ENCODE data around the gene ZNF628. TPM values are rescaled to one million over a fixed set of nuclear protein-coding genes. Genes with fewer than 3 reads are reported as not detected.
A peak's percentile ranks its signal among the peaks of the same experiment; 100 is the strongest.

The ZNF628 gene
- total RNA-seq, 1 donor, result 2.9 TPM

DNA sequence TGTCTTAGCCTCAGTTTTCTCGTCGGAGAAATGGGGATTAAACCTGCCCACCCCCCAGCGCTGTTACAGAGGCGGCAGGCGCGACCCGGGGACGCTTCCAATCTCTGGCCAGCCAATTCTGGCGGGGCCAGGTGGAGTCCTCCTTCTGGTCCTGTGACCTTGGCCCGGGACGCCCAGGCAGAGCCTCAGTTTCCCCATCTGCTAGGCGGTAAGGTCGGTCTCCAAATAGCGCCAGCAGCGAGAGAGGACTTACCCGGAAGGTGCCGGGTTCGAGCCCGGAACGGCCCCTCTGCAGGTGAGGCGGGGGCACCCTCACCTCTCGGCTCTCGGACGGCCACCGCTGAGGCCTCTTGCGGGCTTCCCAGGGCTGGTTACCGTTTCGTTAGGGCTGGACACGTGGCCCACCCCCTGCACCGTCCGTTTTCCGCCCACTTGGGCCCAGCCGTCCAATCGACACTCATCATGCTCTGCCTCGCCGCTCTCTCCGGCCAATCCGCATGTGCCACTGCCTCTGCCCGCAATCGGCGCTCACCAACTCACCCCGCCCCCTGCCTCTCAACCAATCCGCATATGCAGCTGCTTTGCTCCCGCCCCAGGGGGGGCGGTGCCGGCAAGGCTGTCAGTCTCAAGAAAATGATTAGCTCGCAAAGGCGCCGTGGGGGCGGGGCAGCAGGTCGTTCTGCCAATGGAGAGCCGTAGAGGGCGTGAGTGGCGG is 15.0 kb upstream of the ZNF628 start, which contains the start of gene ISOC2:
Gene ISOC2, minus strand, starts transcription at position 384 of the 715 bp plus-strand sequence. CDS start 5,156 bp downstream, outside the sequence.
- peaks cover 11% of the 10 kb centered on the region for H3K79me2 ChIP-seq (ENCODE audit: insufficient read depth, low read length)
- peak; percentile 100 for DNase-seq (ENCODE audit: insufficient read length, low spot score, missing footprints)
- peak within 1 kb of the TSS; percentile 97 for H3K4me3 ChIP-seq (ENCODE audit: insufficient read depth, low read length)
- no peaks in the 10 kb centered on the region for H3K27me3 ChIP-seq (ENCODE audit: insufficient read depth, low read length)
- H3K27ac ChIP-seq (ENCODE audit: low read depth, low read length), result peak within 1 kb of the TSS; percentile 90
- H3K4me2 ChIP-seq (ENCODE audit: insufficient read depth, low read length), result peak within 1 kb of the TSS; percentile 96
- TF ChIP-seq, protein P1, sequence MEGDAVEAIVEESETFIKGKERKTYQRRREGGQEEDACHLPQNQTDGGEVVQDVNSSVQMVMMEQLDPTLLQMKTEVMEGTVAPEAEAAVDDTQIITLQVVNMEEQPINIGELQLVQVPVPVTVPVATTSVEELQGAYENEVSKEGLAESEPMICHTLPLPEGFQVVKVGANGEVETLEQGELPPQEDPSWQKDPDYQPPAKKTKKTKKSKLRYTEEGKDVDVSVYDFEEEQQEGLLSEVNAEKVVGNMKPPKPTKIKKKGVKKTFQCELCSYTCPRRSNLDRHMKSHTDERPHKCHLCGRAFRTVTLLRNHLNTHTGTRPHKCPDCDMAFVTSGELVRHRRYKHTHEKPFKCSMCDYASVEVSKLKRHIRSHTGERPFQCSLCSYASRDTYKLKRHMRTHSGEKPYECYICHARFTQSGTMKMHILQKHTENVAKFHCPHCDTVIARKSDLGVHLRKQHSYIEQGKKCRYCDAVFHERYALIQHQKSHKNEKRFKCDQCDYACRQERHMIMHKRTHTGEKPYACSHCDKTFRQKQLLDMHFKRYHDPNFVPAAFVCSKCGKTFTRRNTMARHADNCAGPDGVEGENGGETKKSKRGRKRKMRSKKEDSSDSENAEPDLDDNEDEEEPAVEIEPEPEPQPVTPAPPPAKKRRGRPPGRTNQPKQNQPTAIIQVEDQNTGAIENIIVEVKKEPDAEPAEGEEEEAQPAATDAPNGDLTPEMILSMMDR (IDR thresholded peaks at IDR 0.05; ENCODE audit: extremely low read depth, low read depth, low read length), result no peak
- no peaks in the 10 kb centered on the region for H3K36me3 ChIP-seq (ENCODE audit: insufficient read depth, low read length)
- no peaks in the 10 kb centered on the region for H3K9me3 ChIP-seq (ENCODE audit: low read depth, low read length)
- peaks cover 11% of the 10 kb centered on the region for H4K20me1 ChIP-seq (ENCODE audit: insufficient read depth, low read length)
- H2AFZ ChIP-seq (ENCODE audit: low read length), result peak within 1 kb of the TSS; percentile 84
- H3K4me1 ChIP-seq (ENCODE audit: insufficient read depth, low read length), result peaks cover 17% of the 10 kb centered on the region

DNA sequence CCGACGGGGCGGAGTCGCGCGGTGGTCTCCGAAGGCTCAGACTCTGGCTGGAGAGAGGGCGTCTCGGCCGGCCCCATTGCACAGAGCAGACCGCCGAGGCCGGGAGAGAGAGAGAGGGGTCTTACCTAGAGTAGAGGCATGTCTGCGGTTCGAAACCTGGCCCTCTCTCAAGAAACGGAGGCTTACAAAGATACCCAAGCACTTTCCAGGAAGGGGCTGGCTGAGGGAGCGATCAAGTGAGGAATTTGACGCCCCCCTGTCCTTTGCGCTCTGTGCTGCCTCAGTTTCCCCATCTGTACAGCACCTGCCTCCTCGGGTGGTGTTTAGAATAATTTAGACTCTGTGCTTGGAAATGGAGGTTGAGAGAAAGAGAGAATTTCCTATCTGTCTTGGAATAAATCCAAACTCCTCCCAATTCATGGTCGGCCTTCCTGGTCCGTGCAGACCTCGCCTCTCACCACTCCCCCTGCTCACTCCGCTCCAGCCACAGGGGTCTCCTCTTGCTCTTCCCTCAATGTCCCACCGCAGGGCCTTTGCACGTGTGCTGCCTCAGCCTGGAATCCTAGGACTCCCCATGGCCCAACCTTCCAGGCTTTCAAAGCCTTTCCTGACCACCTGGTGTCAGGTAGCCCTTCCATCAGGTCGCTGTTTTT is 14.3 kb upstream of the ZNF628 start:
- H3K9me3 ChIP-seq (ENCODE audit: low read depth, low read length), result no peaks in the 10 kb centered on the region
- peak overlapping the region; percentile 64 for H3K27ac ChIP-seq (ENCODE audit: low read depth, low read length)
- peaks cover 19% of the 10 kb centered on the region for H3K4me1 ChIP-seq (ENCODE audit: insufficient read depth, low read length)
- H4K20me1 ChIP-seq (ENCODE audit: insufficient read depth, low read length), result peaks cover 8% of the 10 kb centered on the region
- no peaks in the 10 kb centered on the region for H3K36me3 ChIP-seq (ENCODE audit: insufficient read depth, low read length)
- no peaks in the 10 kb centered on the region for H3K27me3 ChIP-seq (ENCODE audit: insufficient read depth, low read length)
- TF ChIP-seq, protein P1 (IDR thresholded peaks at IDR 0.05; ENCODE audit: extremely low read depth, low read depth, low read length), result no peak
- H3K4me3 ChIP-seq (ENCODE audit: insufficient read depth, low read length), result peak overlapping the region; percentile 97
- H3K79me2 ChIP-seq (ENCODE audit: insufficient read depth, low read length), result peaks cover 11% of the 10 kb centered on the region
- H2AFZ ChIP-seq (ENCODE audit: low read length), result peak overlapping the region; percentile 84
- no peak for DNase-seq (ENCODE audit: insufficient read length, low spot score, missing footprints)
- H3K4me2 ChIP-seq (ENCODE audit: insufficient read depth, low read length), result peak overlapping the region; percentile 85

DNA sequence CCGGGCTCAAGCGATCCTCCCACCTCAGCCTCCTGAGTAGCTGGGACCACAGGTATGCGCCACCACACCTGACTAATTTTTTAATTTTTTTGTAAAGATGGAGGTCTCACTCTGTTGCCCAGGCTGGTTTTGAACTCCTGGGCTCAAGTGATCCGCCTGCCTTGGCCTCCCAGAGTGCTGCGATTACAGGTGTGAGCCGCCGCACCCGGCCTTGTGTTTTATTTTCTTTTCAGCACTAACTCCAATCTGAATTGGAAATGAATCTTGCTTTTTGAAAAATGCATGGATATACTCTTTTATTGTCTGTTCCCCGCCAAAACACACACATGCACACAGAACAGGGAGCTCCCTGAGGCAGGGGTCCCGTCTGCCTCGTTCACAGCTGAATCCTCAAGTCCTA is 13.7 kb upstream of the ZNF628 start:
- DNase-seq (ENCODE audit: insufficient read length, low spot score, missing footprints), result no peak
- H3K36me3 ChIP-seq (ENCODE audit: insufficient read depth, low read length), result no peaks in the 10 kb centered on the region
- peaks cover 8% of the 10 kb centered on the region for H4K20me1 ChIP-seq (ENCODE audit: insufficient read depth, low read length)
- no peaks in the 10 kb centered on the region for H3K27me3 ChIP-seq (ENCODE audit: insufficient read depth, low read length)
- H2AFZ ChIP-seq (ENCODE audit: low read length), result no peak overlapping the region
- no peak overlapping the region for H3K4me2 ChIP-seq (ENCODE audit: insufficient read depth, low read length)
- peaks cover 11% of the 10 kb centered on the region for H3K79me2 ChIP-seq (ENCODE audit: insufficient read depth, low read length)
- TF ChIP-seq, protein P1 (IDR thresholded peaks at IDR 0.05; ENCODE audit: extremely low read depth, low read depth, low read length), result no peak
- H3K4me3 ChIP-seq (ENCODE audit: insufficient read depth, low read length), result no peak overlapping the region
- H3K4me1 ChIP-seq (ENCODE audit: insufficient read depth, low read length), result peaks cover 26% of the 10 kb centered on the region
- H3K27ac ChIP-seq (ENCODE audit: low read depth, low read length), result no peak overlapping the region
- H3K9me3 ChIP-seq (ENCODE audit: low read depth, low read length), result no peaks in the 10 kb centered on the region

DNA sequence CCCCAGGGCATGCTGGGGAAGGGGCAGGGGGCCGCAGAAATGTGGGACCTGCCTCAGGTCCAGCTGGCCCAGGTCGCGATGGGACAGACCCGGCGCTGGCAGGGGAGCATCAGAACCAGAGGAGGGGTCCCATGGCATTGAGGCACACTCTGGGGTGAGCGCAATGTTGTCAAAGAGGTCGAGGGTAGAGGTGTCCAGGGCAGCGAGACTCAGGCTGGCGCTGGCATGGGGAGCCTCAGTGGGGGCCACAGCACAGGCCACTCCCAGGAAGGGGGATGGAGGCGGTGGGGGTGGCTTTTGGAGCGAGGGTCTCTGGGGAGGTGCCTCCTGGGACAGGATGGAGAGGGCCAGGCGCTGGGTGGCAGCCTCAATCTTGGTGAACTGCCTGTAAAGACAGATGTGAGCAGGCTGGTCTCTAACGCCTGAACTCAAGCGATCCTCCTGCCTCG is 12.8 kb upstream of the ZNF628 start:
- TF ChIP-seq, protein P1 (IDR thresholded peaks at IDR 0.05; ENCODE audit: extremely low read depth, low read depth, low read length), result no peak
- Histone ChIP-seq H3K27ac (ENCODE audit: low read depth, low read length) (no peak overlapping the region), H3K27me3 (ENCODE audit: insufficient read depth, low read length) (no peaks in the 10 kb centered on the region), H3K36me3 (ENCODE audit: insufficient read depth, low read length) (no peaks in the 10 kb centered on the region), H3K4me2 (ENCODE audit: insufficient read depth, low read length) (no peak overlapping the region), H3K4me3 (ENCODE audit: insufficient read depth, low read length) (no peak overlapping the region), H4K20me1 (ENCODE audit: insufficient read depth, low read length) (peaks cover 8% of the 10 kb centered on the region), H3K79me2 (ENCODE audit: insufficient read depth, low read length) (peaks cover 11% of the 10 kb centered on the region), H3K4me1 (ENCODE audit: insufficient read depth, low read length) (peaks cover 30% of the 10 kb centered on the region), H2AFZ (ENCODE audit: low read length) (no peak overlapping the region), H3K9me3 (ENCODE audit: low read depth, low read length) (no peaks in the 10 kb centered on the region)
- DNase-seq (ENCODE audit: insufficient read length, low spot score, missing footprints), result no peak
